Adrenal gland (tissue), 5 donors: ENCODE measurements around the gene OR10J1.

Experiments
- CTCF ChIP-seq, 6 experiments: fragments of 450-650 bp in 4 of 6; fragments of 200-600 bp in 2 of 6; sonication (generic) in 1 of 6; IDR thresholded peaks; 1 replicate in 5 of 6; 2 replicates in 1 of 6; pipeline versions ENCODE4 v1.5.1 to v1.8.0; 2016 to 2021; ENCODE audit warnings: antibody characterized with exemption in 6 of 6, mild to moderate bottlenecking in 2 of 6, moderate library complexity in 1 of 6
- POLR2A ChIP-seq, 2 donors: fragments of 450-650 bp; IDR thresholded peaks; one replicate each; pipeline ENCODE4 v1.6.1; 2017; ENCODE audit warnings: antibody characterized with exemption in 2 of 2, mild to moderate bottlenecking in 2 of 2, moderate library complexity in 1 of 2
- donor health status: DM: no; HTN: no; CAD: no.

GRCh38 chr1:159473335-159473734 is 33.8 kb downstream of the OR10J1 start:
- TF ChIP-seq CTCF (IDR thresholded peaks at IDR 0.05) (no peak), POLR2A (IDR thresholded peaks at IDR 0.05) (no peak)
